HEK293T (cell line): Measurements from ENCODE around the gene CALD1.

Experiments used
- BHLHE40 ChIP-seq: fragments of 450-650 bp; IDR thresholded peaks from 2 replicates; pipeline ENCODE4 v1.6.1; 2016; ENCODE audit warnings: mild to moderate bottlenecking, moderate library complexity, borderline replicate concordance
- FOXA1 ChIP-seq: fragments of 450-650 bp; IDR thresholded peaks from 2 replicates; pipeline ENCODE4 v1.6.1; 2016; ENCODE audit warnings: mild to moderate bottlenecking
- FOXK2 ChIP-seq: fragments of 450-650 bp; IDR thresholded peaks from 2 replicates; pipeline ENCODE4 v1.6.1; 2016; ENCODE audit warnings: mild to moderate bottlenecking
- FOXM1 ChIP-seq: fragments of 450-650 bp; IDR thresholded peaks from 2 replicates; pipeline ENCODE4 v1.6.1; 2017; ENCODE audit warnings: mild to moderate bottlenecking, borderline replicate concordance
- HDGF ChIP-seq: fragments of 450-650 bp; IDR thresholded peaks from 2 replicates; pipeline ENCODE4 v1.6.1; 2017; ENCODE audit warnings: antibody characterized with exemption, borderline replicate concordance
- SUZ12 ChIP-seq: fragments of 450-650 bp; IDR thresholded peaks from 2 replicates; pipeline ENCODE4 v1.6.1; 2016; ENCODE audit warnings: mild to moderate bottlenecking
- TF ChIP-seq, protein P1 (sequence below): fragments of 450-650 bp; IDR thresholded peaks from 2 replicates; pipeline ENCODE4 v1.6.1; 2016

DNA sequence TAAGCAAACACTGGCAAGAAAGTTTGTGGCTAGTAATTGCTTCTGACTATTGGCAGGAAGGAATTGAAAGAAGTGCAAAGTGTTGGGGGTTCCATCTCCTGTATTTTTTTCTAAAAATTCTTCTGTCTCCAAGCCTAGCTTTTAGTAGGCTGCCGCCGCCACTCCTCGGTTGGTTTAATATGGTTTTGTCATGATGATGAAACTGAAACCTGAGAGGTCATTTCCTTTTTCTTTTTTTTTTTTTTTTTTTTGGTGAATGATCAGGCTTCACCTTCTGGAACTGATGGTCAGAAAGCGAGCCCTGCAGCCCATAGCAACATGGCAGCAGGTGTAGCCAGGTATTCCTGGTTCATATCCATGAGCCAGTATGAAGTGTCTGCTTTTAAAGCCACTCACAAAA is 131.5 kb downstream of the CALD1 start:
- TF ChIP-seq BHLHE40 (no peak), HDGF (no peak), FOXA1 (no peak), SUZ12 (no peak), FOXM1 (no peak), FOXK2 (no peak)
- TF ChIP-seq, protein P1, sequence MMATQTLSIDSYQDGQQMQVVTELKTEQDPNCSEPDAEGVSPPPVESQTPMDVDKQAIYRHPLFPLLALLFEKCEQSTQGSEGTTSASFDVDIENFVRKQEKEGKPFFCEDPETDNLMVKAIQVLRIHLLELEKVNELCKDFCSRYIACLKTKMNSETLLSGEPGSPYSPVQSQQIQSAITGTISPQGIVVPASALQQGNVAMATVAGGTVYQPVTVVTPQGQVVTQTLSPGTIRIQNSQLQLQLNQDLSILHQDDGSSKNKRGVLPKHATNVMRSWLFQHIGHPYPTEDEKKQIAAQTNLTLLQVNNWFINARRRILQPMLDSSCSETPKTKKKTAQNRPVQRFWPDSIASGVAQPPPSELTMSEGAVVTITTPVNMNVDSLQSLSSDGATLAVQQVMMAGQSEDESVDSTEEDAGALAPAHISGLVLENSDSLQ: no peak
